HG02588 (cell line): ENCODE data around the gene GNPTAB.
"Not testable (repeated sequence)": the region's sequence is repeated elsewhere in the genome, so short reads cannot be mapped to it uniquely, and the experiment has no call there.

ENCODE experiments used
- ATAC-seq: cut with Tn5 transposase; IDR thresholded peaks from one replicate; pipeline ENCODE4 v1.9.1; 2021; ENCODE audit warnings: mild to moderate bottlenecking, moderate library complexity; ENCODE audit not compliant: unreplicated experiment

The GNPTAB gene

DNA sequence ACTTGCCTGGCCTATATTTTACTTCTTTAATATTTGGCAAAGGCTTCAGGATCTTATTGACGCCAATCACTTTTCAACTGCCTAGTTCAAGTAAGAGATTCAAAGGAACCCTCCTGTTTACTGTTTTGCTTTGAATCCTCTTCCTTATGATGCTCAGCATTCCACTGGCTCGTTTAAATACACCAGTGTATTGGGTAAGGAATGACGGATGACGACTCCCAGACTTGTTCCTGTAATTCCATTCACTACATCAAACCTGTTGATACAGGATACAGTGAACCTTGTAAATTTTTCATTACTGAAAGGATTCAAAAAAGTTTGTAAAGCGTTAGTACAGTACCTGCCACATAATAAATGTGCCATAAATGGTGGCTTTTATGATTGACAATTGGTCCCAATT lies 89.8 kb downstream of the GNPTAB start:
- no peak for ATAC-seq

DNA sequence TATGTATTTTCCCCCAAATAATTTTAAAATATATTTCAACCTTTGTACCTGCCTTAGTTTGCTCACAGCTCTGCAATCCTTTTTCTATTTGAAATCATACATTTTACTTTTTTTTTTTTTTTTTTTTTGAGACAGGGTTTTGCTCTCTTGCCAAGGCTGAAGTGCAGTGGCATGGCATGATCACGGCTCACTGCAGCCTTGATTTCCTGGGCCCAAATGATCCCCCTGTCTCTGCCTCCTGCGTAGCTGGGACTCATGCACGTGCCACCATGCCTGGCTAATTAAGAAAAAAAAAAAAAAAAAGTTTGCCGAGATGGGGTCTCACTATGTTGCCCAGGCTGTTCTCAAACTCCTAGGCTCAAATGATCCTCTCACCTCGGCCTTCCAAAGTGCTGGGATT lies 90.2 kb downstream of the GNPTAB start:
- no peak for ATAC-seq

DNA sequence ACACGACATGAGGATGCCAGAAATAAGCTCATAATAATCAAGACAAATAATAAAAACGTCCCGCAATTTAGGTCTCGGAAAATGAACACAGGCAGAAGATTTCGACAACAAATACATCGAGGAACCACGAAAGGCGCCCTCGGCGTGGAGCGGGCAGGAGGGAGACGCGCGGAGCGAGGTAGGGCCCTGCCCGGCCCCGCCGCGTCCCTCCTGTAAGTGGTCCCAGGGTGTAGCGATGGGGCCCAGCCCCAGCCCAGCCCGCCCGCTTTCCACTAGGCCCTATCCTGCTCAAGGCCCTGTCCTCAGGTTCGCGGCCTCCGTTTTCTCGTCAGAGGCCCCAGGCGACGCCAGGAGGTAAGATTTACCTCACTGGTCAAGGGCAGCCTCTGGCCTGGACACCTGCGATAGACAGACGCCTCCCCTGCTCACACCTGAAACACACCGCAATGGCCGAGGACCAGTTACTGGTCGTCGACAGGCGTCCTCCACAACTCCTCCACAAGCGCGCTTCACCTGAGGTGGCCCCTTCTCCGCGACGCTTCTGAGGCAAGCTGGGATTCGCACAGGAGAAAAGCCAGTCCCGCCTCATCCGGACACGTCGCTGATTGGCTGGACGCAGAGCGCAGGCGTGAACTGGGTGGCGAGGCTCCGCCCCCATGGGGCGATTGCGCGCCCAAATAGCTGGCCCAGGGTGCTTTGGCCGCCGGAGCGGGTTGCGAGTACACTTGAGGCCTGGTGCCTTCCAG lies 91.7 kb downstream of the GNPTAB start, which contains the start of gene SYCP3:
Gene SYCP3, minus strand, starts transcription at position 543 of the 746 bp plus-strand sequence. CDS start 1,527 bp downstream, outside the sequence.
- no peak for ATAC-seq

DNA sequence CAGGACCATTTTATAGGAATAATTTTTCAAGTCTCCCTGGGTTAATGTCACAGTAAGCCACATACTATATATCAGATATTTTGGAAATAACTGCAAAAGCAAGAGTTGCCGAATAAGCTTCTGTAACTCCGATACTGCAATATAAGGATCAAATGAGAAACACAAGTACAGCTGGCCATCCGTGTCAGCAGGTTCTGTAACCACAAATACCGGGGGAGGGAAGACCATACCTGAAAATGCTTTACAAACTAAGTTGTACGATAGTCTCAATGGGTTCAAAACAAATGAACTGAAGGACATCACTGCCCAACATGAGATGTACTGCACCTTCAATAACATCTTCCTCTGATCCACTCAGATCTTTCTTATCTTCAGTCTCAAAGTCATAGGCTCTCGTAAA lies 93.3 kb downstream of the GNPTAB start:
- ATAC-seq: no peak

DNA sequence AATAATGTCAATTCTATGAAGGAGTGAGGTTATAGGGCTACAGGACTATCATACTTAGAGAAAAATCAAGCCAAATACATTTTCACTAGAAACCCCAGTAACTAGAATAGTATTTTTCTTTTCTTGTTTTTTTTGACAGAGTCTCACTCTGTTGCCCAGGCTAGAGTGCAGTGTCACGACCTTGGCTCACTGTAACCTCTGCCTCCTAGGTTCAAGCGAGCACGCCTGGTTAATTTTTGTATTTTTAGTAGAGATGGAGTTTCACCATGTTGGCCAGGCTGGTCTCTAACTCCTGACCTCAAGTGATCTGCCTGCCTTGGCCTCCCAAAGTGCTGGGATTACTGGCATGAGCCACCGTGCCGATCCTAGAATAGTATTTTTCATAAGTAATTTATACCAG lies 96.3 kb downstream of the GNPTAB start:
- not testable (repeated sequence) for ATAC-seq

DNA sequence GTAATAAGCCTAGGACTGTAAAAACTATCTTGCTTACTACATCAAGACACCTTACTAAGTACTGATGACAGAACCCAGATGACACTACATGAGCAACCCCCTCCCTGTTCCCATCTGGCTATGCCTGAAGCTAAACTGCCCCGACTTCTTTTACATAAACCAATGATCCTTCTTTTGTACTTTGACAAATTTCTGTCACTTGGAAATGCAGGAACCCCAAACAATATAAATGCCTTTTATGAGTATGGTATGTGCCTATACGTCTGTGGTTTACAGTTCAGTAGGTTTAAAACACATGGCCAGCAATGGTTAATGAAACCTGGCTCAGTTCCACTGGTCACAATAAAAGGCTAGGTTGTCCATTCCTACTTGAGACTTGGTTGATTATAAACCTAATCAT lies 97.6 kb downstream of the GNPTAB start:
- no peak for ATAC-seq

DNA sequence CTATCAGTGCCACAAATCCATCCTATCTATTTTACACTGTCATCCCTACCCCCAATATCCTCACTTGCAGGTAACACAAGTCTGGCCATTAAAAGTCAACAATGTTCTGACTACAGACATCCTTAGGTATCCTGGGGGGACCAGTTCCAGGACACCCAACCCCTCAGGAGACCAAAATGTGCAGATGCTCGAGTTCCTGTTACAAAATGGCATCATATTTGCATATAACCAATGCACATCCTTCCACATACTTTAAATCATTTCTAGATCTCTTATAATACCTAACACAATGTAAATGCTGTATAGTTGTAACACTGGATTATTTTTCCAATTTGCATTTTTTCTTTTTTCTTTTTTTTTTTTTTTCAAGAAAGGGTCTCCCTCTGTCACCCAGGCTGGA lies 98.4 kb downstream of the GNPTAB start:
- no peak for ATAC-seq

DNA sequence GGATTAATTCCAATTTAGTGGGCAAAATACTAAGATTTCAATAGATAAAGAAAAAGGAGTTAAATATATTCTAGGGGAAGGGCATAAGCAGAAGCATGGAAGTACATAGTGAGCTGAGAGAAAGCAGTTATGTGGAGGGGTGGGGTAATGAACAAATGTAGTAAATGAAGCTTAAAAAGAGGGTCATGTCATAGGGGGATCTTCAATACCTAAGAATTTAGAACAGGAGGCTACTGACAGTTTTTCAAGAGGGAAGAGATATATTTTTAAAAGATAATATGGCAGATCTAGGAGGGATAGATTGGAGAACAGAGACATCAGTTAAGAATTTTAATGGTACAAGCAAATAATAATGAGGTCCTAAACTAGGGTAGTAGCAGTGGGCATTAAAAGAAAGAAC lies 100.9 kb downstream of the GNPTAB start:
- no peak for ATAC-seq

DNA sequence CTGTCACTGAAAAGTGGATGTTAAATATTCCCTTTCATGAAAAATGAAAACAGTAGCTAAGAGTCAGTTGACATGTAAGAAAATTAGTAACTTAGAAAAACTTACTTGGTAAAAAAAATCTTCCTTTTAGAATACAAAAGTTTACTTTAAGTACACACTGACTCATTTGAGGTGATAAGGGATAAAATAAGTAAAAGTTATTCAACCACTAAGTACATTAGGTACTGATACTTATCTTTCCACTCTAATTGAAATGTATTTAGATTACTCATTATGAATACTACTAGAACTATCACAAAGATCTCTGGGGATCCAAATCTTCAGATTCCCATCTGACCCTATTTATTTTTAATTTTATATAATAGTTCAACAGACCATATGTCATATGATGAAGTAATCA lies 103.7 kb downstream of the GNPTAB start:
- no peak for ATAC-seq

DNA sequence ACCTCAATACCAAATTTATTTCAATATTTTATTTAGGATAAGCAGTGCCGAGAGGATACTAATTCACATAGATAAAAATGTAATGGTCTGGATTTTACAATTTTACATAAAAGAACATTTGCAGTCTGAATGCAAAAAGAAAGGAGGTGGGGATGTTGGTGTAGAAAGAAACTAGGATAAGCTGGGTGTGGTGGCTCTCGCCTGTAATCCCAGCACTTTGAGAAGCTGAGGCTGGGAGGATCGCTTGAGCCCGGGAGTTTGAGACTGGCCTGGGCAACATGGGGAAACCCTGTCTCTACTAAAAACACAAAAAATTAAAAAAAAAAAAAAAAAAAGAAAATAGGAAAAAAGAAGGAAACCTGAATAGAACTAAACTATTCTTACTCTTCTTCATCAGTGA lies 108.4 kb downstream of the GNPTAB start:
- no peak for ATAC-seq

DNA sequence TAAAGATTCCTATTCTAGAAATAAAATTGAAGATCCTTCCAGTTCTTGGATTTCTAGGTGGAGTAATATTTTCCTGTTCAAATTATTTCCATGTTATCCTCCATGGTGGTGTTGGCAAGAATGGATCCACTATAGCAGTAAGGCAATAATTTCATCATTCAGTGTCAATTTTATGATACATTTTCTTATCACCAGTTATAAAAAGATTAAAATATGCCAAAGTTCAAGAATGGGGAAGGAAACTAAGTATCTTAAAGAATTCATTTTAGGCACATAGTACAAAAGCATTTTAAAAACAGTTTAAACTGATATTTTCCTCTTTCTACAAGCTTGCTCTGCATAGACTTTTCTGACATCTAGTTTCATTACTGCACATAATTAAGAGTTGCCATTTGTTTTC lies 110.6 kb downstream of the GNPTAB start:
- ATAC-seq: no peak

DNA sequence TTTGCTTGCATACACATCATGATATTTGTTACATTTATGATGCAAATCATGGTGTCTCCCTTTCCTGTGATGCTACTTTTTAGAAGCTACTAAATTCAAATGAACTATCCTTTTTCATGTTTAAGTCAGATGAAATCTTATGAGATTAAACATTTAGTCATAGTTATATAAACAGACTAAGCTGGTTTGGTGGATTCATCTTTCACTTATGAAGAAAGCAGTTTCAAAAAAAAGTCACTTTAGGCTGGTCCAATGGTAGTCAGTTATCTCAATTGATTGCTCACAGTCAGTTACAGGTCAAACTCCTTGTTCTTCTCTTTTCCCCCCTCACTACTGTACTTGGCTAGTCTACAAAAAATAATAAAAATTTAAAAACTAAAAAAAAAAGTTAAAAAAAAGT lies 111.2 kb downstream of the GNPTAB start:
- ATAC-seq: no peak

DNA sequence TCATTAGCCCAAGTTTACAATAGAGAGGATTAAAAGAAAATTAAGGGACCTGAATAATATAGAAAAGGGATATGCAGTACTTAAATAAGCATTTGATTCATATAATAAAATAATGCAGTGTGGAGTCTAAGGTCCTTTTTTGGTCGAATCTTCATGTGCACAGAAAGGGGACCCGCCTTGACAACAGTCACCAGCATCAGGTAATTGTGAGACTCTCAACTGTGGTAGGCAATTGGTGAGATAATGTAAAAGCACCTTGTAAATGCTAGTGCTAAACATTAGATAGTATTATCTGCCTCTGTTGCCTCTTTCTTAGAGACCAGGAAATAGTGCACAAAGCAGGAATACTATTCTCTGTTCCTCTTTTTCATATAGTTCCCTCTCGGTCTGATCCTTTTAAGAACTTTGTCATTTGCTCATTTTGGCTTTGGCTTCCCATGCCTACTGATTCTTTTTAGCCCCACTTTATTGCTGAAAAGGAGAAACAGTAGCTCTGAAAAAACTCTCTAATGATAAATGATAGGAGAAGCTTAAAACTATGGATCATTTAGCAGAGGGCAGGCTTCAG lies 115.8 kb downstream of the GNPTAB start:
- no peak for ATAC-seq

DNA sequence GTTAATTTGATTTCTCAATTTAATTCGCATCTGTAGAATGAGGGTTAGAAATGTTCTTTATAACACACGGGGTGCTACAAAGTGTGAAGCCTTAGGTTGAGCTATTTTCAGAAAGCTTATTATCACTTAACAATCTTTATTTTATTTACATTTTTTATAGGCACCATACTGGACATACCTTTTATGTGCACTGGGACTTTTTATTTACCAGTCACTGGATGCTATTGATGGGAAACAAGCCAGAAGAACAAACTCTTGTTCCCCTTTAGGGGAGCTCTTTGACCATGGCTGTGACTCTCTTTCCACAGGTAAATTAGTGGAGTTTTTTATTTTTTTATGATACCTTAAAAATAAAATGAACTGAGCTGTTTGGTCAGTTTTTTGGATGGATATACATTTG lies 116.8 kb downstream of the GNPTAB start:
- no peak for ATAC-seq

DNA sequence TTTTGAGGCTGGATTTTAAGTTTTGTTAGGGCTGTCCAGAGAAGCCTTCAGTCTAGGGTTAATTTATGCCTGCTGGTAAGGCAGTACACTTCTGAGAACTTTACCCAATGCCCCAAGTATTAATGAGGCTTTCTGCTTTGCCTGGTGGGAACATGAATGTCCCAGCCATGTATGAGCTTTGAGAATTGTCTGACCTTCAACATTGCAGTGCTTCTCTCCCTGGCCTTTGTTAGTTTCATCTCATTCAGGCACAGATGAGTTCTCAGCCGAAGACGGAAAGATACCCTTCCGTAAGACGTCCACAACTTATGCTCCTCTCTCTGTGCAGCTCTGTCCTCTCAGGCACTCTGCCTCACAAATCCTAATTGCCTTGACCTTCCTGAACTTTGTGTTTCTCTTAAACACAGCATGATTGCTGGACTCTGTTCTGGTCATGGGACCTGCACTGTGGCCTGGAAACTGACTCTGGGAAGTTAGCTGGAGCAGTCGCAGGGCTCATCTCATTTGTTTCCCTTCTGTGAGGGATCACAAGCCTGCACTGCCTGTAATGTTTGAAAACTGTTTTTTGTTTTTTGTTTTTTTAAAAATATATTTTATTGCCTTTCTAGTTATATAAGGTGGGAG lies 117.6 kb downstream of the GNPTAB start:
- ATAC-seq: no peak

DNA sequence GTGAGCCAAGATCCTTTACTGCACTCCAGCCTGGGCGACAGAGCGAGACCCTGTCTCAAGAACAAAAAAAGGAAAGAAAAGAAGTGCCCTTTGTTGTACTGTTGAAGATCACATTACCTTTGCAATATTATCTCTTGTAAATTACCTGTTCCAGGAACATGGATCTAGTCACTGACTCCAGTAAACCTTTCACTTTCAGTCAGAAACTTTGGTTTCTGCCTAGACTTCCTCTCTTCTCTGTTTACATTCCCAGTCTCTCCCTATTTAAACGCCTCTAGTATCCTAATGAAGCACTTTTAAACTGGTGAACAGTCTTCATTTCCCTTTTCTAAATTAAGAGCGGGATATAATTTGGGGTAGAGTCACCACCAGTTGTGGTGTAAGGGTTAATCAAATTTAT lies 120.5 kb downstream of the GNPTAB start:
- no peak for ATAC-seq

DNA sequence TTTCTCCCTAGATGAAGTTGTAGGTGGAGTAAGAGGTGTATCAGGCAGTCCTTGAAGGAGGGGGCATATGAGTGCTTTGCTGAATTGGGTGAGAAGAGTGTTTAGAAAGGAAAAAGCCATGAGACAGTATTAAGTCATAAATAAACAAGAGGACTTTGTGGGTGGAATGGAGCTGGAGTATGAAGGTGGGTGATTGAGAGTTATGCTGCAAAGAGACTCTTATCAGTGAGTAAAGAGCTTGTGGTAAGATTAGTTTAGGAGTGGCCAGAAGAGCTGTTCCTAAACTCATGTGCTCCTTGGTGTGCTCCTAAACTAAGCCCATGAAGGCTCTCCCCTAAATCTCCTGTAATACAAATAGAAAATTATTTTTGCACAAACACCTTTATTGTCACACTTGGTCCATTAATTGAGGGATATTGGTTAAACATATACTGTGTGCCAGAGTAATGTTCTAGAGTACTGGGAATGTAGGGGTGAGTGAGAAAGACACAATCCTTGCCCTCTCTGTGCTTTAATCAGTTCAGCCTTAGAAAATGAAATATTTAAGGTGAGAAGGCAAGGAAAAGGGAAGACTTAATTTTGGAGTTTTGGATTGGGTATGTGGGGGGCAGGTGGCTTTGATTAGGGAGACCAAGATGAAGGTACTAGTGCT lies 123.5 kb downstream of the GNPTAB start:
- ATAC-seq: no peak

DNA sequence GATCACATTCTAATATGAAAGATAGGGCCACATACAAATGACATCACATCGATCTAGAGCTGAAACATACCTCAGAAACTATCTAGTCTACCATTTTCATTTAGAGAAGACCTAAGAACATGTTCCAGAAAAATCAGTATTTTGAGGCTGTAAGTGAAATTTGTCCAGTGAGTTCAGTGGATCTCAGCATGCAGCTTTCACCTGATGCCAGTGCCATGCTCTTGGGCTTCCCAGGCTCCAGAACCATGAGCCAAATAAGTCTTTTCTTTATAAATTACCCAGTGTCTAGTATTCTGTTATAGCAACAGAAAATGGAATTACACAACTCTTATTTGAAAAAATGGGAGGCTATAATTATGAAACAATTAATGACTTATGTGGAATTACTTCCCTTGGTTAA lies 124.4 kb downstream of the GNPTAB start:
- ATAC-seq: no peak

DNA sequence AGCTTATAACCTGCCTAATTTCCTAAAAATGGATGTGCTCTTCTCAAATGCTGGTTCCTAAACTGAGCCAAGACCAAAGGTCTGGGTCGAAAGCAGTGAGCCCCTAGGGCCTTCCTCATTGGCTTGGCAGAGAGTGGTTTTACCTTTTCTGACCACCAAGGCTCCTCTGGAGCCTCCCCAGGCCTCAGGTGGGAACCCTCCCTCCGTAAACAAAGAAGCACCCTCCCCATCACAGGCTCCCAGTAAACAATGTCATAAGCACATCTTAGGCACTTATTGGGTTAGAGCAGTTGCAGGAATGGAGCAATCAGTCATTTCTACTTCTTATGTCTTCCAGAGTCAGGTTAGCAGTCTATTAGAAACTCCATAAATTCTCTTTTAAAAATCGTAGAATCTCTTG lies 127.3 kb downstream of the GNPTAB start:
- no peak for ATAC-seq

DNA sequence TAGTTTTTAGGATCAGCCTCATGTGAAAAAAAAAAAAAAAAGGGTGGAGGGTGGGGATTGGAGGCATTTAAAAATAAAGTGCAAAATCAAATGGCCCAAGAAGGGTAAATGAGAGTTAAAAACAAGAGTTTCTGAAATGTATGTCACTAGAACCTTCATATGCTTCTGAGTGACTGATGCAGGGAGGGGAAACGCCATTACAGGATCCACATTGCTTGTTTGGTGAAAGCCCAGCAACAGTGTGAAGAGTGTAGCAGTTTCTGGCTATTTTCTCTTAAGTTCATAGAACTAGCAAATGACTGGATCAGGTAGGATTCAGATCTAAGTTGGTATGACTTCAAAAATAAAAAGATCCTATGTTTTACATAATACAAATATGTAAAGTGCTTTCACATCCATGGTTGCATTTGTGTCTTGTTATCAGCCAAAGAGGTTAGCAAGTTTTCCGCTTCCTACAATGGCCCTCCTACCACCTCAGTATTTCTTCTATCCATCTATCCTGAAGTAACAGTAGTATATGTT lies 130.4 kb downstream of the GNPTAB start:
- ATAC-seq: no peak

DNA sequence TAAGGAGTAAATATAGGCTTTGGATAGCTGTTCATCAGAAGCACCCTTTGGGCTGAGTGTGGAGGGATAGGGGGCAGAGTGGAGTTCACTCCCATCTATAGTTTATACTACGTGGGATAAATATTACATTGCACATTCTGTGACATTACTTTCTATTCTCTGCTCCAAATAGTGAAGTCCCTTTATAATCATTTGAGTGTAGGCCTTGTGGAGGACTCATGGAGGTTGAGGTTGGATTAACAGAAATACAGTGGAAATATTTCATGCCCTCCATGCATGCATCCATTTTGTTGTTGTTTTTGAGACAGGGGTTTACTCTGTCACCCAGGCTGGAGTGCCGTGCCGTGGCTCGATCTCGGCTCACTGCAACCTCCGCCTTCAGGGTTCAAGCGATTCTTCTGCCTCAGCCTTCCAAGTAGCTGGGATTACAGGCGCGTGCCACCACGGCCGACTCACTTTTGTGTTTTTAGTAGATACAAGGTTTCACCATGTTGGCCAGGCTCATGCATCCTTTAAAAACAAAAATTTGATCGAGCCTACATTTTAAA lies 131.9 kb downstream of the GNPTAB start:
- ATAC-seq: no peak
